Hypothalamus (tissue), 51 donors: ENCODE data around the gene MAB21L3.
"Not testable (repeated sequence)": the region's sequence is repeated elsewhere in the genome, so short reads cannot be mapped to it uniquely, and the experiment has no call there.

Experiments used
- DNase-seq, 51 donors: peaks; one replicate each; lab custom pipeline; 2025; lab: John Stamatoyannopoulos, UW

The MAB21L3 gene

GRCh38 chr1:116133696-116134475, 22.7 kb downstream of the MAB21L3 start:
- DNase-seq, result no peak

- DNase-seq, result no peak
Observed at GRCh38 chr1:116134476-116134773, 23.2 kb downstream of the MAB21L3 start.

DNA sequence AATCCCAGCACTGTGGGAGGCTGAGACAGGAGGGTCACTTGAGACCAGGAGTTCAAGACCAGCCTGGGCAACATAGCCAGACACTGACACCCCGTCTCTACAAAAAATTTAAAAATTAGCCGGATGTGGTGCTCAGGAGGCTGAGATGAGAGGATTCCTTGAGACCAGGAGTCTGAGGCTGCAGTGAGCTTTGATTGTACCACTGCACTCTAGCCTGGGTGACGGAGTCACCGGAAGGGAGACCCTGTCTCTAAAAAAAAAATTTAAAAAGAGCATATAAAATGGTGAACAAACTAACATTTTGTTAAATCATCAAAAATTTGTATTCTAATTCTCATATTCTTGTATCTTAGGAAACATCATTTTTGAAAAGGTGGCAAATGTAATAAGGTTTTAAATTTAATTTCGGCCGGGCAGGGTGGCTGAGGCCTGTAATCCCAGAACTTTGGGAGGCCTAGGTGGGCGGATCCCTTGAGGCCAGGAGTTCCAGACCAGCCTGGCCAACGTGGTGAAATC, 27.1 kb downstream of the MAB21L3 start:
- no peak for DNase-seq

DNA sequence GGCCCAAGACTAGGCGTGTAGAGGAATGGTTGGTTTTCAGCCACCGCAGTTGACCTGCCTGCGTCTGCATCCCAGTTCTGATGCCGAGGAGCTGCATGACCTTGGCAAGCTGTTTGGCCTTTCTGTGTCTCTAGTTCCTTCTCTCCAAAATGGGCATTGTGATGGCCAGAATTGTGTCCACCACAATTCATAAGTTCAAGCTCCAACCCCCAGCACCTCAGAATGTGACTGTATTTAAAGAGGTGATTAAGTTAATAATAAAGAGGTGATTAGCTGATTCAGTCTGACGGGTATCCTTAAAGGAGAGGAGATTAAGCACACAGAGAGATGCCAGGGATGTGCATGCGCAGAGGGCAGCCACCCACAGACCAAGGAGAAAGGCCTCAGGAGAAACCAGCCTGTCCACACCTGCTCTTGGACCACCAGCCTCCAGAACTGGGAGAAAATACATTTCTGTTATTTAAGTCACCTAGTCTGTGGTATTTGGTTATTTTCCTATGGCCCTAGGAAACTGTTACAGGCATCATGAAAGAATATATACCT, 28.5 kb downstream of the MAB21L3 start:
- peak in 1 of 51 donors; percentile 42 for DNase-seq

GRCh38 chr1:116144151-116144550, 33.0 kb downstream of the MAB21L3 start:
- DNase-seq, result no peak

DNA sequence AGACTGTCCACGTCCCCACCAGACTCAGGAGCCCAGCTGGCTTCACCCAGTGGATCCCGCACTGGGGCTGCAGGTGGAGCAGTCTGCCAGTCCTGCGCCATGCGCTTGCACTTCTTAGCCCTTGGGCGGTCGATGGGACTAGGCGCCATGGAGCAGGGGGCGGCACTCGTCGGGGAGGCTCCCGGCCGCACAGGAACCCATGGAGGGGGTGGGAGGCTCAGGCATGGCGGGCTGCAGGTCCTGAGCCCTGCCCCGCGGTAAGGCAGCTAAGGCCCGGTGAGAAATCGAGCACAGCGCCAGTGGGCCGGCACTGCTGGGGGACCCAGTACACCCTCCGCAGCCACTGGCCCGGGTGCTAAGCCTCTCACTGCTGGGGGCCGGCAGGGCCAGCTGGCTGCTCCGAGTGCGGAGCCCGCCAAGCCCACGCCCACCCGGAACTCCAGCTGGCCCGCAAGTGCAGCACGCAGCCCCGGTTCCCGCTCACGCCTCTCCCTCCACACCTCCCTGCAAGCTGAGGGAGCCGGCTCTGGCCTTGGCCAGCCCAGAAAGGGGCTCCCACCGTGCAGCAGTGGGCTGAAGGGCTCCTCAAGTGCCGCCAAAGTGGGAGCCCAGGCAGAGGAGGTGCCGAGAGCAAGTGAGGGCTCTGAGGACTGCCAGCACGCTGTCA, 35.4 kb downstream of the MAB21L3 start:
- not testable (repeated sequence) for DNase-seq

DNA sequence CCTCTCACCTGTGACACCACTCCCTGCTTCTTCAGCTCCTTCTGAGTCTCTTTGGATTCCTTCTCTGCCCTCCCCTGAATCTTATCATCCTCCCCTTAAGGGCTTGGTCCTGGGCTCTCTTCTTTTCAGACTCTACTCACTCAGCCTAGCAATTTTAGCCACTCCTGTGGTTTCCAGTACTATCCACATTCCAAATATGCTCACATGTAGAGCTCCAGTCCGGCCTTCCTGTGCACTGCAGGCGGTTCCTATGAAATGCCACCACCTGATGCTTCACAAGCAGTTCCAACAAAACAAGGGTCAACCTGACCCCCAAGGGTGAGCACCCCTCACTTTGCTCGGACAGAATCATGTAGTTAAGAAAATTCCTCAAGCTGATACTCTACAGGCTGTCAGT, 35.9 kb downstream of the MAB21L3 start:
- no peak for DNase-seq

DNA sequence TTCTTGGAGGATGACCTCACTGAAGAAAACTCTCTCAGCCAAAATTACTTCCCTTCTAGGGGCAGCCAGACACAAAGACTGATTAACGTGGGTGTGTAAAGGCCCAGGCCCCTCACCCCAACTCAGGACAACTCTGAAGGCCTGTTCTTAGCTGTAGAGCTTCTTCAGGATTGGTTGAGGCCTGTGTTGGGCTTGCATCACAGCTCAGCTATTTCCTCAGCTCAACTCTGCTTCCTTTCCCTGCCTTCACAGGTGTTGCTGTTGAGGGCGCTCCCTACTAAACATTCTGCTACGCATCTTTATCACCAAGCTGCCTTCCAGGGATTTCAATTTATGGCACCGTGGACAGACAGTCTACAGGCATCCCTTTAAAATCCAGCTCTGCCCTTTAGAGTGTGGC, 36.8 kb downstream of the MAB21L3 start:
- no peak for DNase-seq

- no peak for DNase-seq
Observed at GRCh38 chr1:116148967-116149366, 37.8 kb downstream of the MAB21L3 start.

- no peak for DNase-seq
Observed at GRCh38 chr1:116150368-116150767, 39.2 kb downstream of the MAB21L3 start.

DNA sequence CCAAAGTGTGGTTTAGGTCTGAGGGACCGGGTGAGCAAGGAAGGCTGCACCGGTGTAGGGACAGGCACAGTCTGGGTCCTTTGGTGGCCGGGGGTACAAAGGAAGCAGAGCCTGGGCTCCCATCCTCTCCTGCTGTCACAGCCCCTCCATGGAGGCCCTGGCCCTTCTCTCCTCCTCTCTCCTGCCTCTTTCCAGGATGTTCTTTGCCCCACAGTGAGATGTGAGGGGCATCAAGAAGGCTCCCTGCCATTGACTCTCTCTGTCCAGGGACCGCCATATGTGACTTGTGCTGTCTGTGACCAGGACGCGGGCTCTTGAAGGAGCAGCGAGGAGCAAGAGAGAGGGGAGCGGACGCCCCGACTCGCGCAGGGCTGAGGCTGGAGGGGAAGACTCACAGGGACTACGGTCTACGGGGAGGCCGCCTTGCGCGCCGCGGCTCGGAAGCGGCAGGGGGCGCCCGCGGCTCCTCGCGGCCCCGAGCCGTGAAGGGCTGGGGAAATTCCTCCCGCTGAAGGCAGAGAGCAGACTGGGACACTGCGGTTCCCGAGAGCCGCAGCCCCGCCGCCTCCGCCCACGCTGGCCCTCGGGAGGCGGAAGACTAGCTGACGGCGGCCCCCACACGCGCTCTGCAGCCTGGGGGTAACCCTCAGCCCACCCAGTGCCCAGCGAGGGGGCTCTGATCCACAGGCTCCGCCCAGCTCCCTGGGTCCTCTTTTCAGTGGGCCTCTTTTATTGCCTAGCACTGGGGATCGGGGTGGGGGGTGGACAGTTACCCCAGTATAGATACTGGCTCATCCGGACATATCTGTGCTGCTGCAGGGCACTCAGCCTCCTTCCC, 40.8 kb downstream of the MAB21L3 start:
- DNase-seq, result peak in 47 of 51 donors; percentile 17 to 84 (median 60)

GRCh38 chr1:116152577-116152943, 41.4 kb downstream of the MAB21L3 start:
- no peak for DNase-seq

- no peak for DNase-seq
Observed at GRCh38 chr1:116152950-116153691, 41.9 kb downstream of the MAB21L3 start.

DNA sequence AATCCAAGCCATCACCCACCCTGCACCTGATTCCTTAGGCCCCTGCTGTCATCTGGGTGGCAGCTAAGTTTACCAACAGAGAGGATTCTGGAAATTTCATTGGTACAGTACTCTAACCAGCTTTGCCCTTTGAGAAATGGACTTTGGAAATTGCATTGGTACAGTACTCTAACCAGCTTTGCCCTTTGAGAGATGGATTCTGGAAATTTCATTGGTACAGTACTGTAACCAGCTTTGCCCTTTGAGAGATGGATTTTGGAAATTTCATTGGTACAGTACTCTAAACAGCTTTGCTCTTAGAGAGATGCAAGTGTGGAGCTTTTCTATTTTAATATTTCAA, 42.5 kb downstream of the MAB21L3 start:
- no peak for DNase-seq

GRCh38 chr1:116154536-116154935, 43.3 kb downstream of the MAB21L3 start:
- no peak for DNase-seq

DNA sequence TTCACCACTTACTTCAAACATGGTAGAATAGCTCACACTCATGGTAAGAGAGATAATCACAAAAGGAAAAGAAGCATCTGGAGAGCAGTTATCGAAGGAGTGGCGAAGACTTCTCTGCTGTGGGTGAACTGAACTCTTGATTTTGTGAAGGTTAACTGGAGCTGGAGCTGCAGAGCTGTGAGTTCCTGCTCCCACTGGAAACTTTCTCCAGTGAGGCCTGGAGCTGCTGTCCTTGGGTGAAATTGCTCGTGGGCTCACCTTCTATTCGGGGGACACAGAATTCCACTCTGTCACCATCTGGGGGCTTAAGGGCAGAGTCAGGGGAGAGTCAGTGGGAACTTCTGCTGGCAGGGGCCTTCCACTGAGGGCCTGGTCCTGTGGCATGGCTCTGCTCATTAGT, 45.9 kb downstream of the MAB21L3 start:
- DNase-seq, result no peak

GRCh38 chr1:116159177-116159576, 48.0 kb downstream of the MAB21L3 start:
- no peak for DNase-seq

DNA sequence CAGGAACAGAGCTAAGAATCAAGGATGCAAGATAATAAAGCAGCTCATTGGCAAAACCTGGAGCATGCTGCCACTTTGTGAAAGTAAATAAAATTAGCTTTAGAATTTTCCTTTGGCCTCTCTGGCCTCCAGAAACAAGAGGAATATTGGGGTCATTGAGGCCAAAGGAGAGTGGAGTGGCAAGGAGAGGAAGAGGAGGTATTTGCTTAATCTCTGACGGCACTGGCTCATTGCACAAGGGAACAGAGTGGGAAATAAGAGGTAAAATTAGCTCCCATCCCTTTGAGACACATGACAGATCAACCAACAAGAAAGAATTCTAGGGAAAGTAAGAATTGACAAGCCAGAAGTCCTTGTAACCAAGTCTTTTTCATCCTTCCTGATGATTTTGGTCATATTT, 48.4 kb downstream of the MAB21L3 start:
- DNase-seq, result no peak

DNA sequence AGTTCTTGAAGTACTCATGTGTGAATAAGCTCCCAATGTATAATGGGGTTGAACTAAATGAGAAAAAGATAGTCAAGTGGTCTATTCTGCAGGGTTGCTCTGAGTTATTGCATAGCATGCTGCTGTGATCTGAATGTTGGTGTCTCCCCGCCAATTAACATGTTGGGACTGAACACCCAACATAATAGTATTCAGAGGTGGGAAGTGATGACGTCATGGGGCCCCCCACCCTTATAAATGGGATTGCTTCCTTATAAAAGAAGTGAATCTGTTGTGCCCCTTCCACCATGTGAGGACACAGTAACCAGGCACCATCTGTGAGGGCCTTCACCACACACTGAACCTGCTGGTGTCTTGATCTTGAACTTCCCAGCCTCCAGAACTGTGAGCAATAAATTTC, 50.2 kb downstream of the MAB21L3 start:
- no peak for DNase-seq

GRCh38 chr1:116161877-116162390, 50.7 kb downstream of the MAB21L3 start:
- no peak for DNase-seq
